T-helper 2 cell (primary cell): ENCODE data around the gene EIF4B.

Experiments
- DNase-seq, 5 experiments: peaks; one replicate each; pipeline versions ENCODE4 v3.0.0 to v3.0.0-alpha.2; 2012 to 2022

Gene EIF4B

GRCh38 chr12:53069621-53070410 lies 63.6 kb downstream of the EIF4B start:
- no peak for DNase-seq

- DNase-seq: no peak
Measured at GRCh38 chr12:53070877-53071492, 64.7 kb downstream of the EIF4B start.

- DNase-seq: no peak
Measured at GRCh38 chr12:53071591-53072551, 65.6 kb downstream of the EIF4B start.

- DNase-seq: no peak
Measured at GRCh38 chr12:53073881-53074280, 67.6 kb downstream of the EIF4B start.

- DNase-seq: no peak
Measured at GRCh38 chr12:53074283-53074998, 68.2 kb downstream of the EIF4B start.

- DNase-seq: no peak
Measured at GRCh38 chr12:53074999-53075370, 68.7 kb downstream of the EIF4B start.

GRCh38 chr12:53076461-53076860 lies 70.2 kb downstream of the EIF4B start:
- DNase-seq: no peak

GRCh38 chr12:53077030-53077429 lies 70.8 kb downstream of the EIF4B start:
- DNase-seq: no peak

- DNase-seq: peak in 2 of 5 experiments; percentile 41 to 64
Measured at GRCh38 chr12:53078425-53079225, 72.4 kb downstream of the EIF4B start.

- peak; percentile 92 to 96 (median 95) for DNase-seq
Measured at GRCh38 chr12:53079226-53080117, 73.2 kb downstream of the EIF4B start, which contains the start of gene SPRYD3. SPRYD3 (minus strand) TSS chr12:53079390; CDS start chr12:53079333, 57 bp downstream.

- DNase-seq: peak in 1 of 5 experiments; percentile 24
Measured at GRCh38 chr12:53082637-53083175, 76.5 kb downstream of the EIF4B start.

GRCh38 chr12:53086361-53086760 lies 80.1 kb downstream of the EIF4B start:
- DNase-seq: no peak

GRCh38 chr12:53090105-53090504 lies 83.8 kb downstream of the EIF4B start:
- no peak for DNase-seq

GRCh38 chr12:53090554-53090953 lies 84.3 kb downstream of the EIF4B start:
- DNase-seq: no peak

GRCh38 chr12:53091756-53092155 lies 85.5 kb downstream of the EIF4B start:
- DNase-seq: no peak
